Left lung (tissue), 10 donors: ENCODE data around the gene PPP1R26. TPM values are rescaled to one million over a fixed set of nuclear protein-coding genes. Genes with fewer than 3 reads are reported as not detected.
"Not testable (repeated sequence)": the region's sequence is repeated elsewhere in the genome, so short reads cannot be mapped to it uniquely, and the experiment has no call there.

Source experiments
- ATAC-seq: fragments of 200-7000 bp; cut with Tn5 transposase; one replicate; pipeline ENCODE4 v1.9.1; 2020; ENCODE audit warnings: moderate library complexity
- DNase-seq, 4 donors: peaks; one replicate each; pipeline ENCODE4 v3.0.0-alpha.2; 2013 to 2020
- H3K27ac ChIP-seq, 2 donors: fragments of 200-600 bp; sonication (generic) in 1 of 2; one replicate each; pipeline versions ENCODE4 v1.5.0 to v1.8.0; 2020 to 2021
- H3K27me3 ChIP-seq, 2 donors: fragments of 200-600 bp; sonication (generic) in 1 of 2; one replicate each; pipeline versions ENCODE4 v1.5.0 to v1.8.0; 2020 to 2021
- H3K36me3 ChIP-seq, 2 donors: fragments of 200-600 bp; sonication (generic) in 1 of 2; one replicate each; pipeline versions ENCODE4 v1.5.0 to v1.8.0; 2020 to 2021
- H3K4me1 ChIP-seq, 2 donors: fragments of 200-600 bp; one replicate each; pipeline ENCODE4 v1.8.0; 2021
- H3K4me3 ChIP-seq, 2 donors: fragments of 200-600 bp; sonication (generic) in 1 of 2; one replicate each; pipeline versions ENCODE4 v1.5.0 to v1.8.0; 2020 to 2021; ENCODE audit warnings: mild to moderate bottlenecking in 1 of 2
- H3K9me3 ChIP-seq, 2 donors: fragments of 200-600 bp; sonication (generic) in 1 of 2; one replicate each; pipeline versions ENCODE4 v1.5.0 to v1.8.0; 2020 to 2021
- intact Hi-C, 2 donors: fragments of 100-400 bp; cut with DNase I; formaldehyde crosslinking; loops; one replicate each; pipeline versions ENCODE4 v1.11.2 to v1.14.2; 2022
- polyA plus RNA-seq, 6 donors: library from polyadenylated mRNA; unstranded; fragments of 120-200 nt; gene quantifications; one replicate each; pipeline ENCODE4 v1.2.1, GENCODE V29; 2013; ENCODE audit not compliant: insufficient read length in 6 of 6
- total RNA-seq, 2 donors: library from RNA; stranded (reverse); fragmentation: NEBNext Ultra II Directional; extraction: Animal tissue kit (Norgen Biotek cat#: 25700); gene quantifications; one replicate each; pipeline ENCODE4 v1.2.1, GENCODE V29; 2021
- TF ChIP-seq, protein P1 (sequence below), 2 donors: fragments of 200-600 bp; sonication (generic) in 1 of 2; IDR thresholded peaks; one replicate each; pipeline versions ENCODE4 v1.5.0 to v1.8.0; 2021; ENCODE audit warnings: antibody characterized with exemption in 2 of 2
- donor health status: DM: no; HTN: yes; CAD: no.
- donor health status: DM: no; HTN: no; CAD: no.

The PPP1R26 gene
- total and polyA plus RNA-seq, 8 donors: 18.1 to 37.7 (median 31.1) TPM

DNA sequence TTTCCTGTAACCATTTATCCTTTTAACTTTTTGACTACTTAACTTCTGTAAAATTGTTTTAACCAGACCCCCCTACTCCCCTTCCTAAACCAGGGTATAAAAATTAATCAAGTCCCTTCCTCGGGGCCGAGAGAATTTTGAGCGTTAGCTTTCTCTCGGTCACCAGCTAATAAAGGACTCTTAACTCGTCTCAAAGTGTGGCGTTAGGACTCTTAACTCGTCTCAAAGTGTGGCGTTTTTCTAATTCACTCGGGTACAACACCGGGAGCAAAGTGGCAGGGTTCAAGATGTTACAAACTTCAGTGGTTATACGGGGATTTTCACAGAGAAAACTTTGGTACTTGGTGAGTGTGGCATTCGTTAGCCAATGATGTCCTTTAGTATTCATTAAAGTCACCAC lies 39.7 kb upstream of the PPP1R26 start:
- no peaks in the 10 kb centered on the region for H3K4me1 ChIP-seq
- H3K9me3 ChIP-seq: peaks cover 0 to 12% of the 10 kb centered on the region in 2 donors
- intact Hi-C loops: no loop called here
- no peak overlapping the region for H3K4me3 ChIP-seq
- peaks cover 0 to 14% of the 10 kb centered on the region in 2 donors for H3K27me3 ChIP-seq
- ATAC-seq (peak; percentile 78), DNase-seq (no peak)
- no peak overlapping the region for H3K27ac ChIP-seq
- H3K36me3 ChIP-seq: no peaks in the 10 kb centered on the region
- TF ChIP-seq, protein P1, sequence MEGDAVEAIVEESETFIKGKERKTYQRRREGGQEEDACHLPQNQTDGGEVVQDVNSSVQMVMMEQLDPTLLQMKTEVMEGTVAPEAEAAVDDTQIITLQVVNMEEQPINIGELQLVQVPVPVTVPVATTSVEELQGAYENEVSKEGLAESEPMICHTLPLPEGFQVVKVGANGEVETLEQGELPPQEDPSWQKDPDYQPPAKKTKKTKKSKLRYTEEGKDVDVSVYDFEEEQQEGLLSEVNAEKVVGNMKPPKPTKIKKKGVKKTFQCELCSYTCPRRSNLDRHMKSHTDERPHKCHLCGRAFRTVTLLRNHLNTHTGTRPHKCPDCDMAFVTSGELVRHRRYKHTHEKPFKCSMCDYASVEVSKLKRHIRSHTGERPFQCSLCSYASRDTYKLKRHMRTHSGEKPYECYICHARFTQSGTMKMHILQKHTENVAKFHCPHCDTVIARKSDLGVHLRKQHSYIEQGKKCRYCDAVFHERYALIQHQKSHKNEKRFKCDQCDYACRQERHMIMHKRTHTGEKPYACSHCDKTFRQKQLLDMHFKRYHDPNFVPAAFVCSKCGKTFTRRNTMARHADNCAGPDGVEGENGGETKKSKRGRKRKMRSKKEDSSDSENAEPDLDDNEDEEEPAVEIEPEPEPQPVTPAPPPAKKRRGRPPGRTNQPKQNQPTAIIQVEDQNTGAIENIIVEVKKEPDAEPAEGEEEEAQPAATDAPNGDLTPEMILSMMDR (IDR thresholded peaks at IDR 0.05): no peak

DNA sequence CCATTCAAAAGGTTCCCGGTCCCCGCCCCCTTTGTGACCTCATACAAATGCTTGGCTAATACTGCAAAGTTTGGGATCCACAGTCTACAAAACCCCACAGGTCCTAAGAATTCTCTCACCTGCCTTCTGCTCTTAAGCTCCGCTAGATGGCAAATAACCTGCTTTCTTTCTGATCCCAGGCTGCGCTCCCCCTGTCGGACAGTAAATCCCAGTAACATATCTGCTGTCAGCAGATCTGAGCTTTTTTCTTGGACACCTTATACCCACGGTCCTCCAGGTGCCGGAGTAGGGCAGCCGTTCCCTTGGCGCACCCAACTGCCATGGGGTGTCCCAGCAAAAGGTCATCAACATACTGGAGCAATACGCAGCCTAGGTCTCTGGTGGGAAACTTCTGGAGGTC lies 39.0 kb upstream of the PPP1R26 start:
- H3K4me3 ChIP-seq: no peak overlapping the region
- H3K36me3 ChIP-seq: no peaks in the 10 kb centered on the region
- H3K27me3 ChIP-seq: peaks cover 0 to 18% of the 10 kb centered on the region in 2 donors
- no peaks in the 10 kb centered on the region for H3K4me1 ChIP-seq
- H3K27ac ChIP-seq: peak overlapping the region in 1 of 2 donors; percentile 4
- ATAC-seq (peak; percentile 9), DNase-seq (no peak)
- TF ChIP-seq, protein P1 (IDR thresholded peaks at IDR 0.05): no peak
- peaks cover 0 to 12% of the 10 kb centered on the region in 2 donors for H3K9me3 ChIP-seq
- intact Hi-C loops: no loop called here

DNA sequence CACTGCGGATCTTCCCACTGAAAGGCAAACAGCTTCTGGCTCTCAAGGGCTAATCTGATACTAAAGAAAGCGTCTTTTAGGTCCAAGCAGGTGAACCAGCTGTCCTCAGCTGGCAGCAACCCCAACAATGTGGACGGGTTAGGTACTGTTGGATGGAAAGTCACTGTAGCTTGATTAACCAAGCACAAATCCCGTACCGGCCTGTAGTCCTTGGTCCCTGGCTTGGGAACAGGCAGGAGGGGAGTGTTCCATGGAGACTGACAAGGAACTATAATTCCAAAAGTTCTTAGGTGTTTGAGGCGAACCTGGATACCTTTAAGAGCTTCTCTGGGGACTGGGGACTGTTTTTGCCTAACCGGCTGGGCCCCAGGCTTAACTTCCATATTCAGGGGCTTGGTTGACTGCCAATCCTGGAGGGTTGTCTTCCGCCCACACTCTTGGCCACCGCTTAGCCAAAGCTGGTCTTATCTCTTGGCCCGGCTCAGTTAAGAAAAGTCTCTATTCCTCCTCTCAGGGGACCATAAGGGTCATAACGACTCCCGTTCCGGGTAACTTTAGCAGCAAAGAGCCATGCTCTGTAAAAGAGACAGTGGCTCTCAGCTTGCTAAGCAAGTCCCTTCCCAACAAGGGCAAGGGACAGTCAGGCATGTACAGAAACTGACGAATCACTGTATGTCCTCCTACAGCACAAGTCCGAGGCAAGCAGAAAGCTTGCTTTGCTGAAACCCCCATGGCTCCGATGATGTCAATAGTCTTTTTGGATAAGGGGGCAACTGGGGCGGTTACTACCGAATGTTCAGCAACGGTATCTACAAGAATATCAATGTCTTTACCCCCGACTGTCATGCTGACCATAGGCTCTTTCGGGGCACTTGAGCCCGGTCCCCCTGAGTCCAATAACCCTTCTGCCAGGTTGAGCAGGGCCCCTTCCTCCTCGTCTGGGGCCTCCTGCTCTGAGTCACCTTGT lies 38.2 kb upstream of the PPP1R26 start:
- H3K27ac ChIP-seq: peak overlapping the region in 1 of 2 donors; percentile 4

GRCh38 chr9:135442075-135442474 lies 37.5 kb upstream of the PPP1R26 start:
- intact Hi-C loops: no loop called here
- Histone ChIP-seq H3K27me3 (peaks cover 0 to 18% of the 10 kb centered on the region in 2 donors), H3K9me3 (peaks cover 0 to 4% of the 10 kb centered on the region in 2 donors), H3K36me3 (no peaks in the 10 kb centered on the region), H3K4me3 (peak overlapping the region in 1 of 2 donors; percentile 9), H3K27ac (no peak overlapping the region), H3K4me1 (no peaks in the 10 kb centered on the region)
- DNase-seq: no peak
- TF ChIP-seq, protein P1 (IDR thresholded peaks at IDR 0.05): no peak
- no peak for ATAC-seq

More for the DNA sequence above, 38.2 kb upstream of the PPP1R26 start:
- H3K36me3 ChIP-seq, H3K4me1 ChIP-seq, H3K9me3 ChIP-seq, intact Hi-C loops, ATAC-seq: not testable (repeated sequence)
- Histone ChIP-seq H3K4me3 (peak overlapping the region in 1 of 2 donors; percentile 9), H3K27me3 (peaks cover 0 to 18% of the 10 kb centered on the region in 2 donors)
- peak in 3 of 4 donors; percentile 62 to 88 (median 72) for DNase-seq

DNA sequence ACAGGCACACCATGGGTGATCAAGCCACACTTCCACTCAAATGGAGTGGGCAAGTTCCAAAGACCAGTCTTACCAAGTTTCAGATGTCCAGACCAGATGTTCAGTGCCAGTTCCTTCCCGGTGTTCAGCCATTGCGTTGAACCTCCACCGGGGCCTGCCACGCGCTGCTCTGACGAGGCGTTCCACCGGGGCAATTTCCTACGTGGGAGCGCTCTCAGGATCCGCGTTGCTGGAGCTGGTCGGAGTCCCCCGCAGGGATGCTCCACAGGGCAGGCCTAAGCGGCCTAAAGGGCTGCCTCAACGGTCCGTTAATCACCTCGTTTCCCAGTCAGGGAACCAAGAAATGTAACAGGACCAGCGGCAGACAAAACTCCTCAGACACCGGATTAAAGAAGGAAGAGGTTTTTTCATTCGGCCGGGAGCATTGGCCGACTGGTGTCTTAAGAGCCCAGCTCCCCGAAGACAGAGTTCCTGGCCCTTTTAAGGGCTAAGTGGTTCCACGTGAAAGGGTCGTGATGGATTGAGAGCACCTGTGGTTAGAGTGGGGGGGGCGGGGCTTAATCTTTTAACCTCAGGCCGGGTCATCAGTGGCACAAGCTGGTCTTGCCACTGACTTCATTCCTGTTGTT lies 35.7 kb upstream of the PPP1R26 start:
- DNase-seq: peak in 1 of 4 donors; percentile 43

More for the DNA sequence above, 35.7 kb upstream of the PPP1R26 start:
- H3K4me3 ChIP-seq: peak overlapping the region; percentile 13 to 24
- H3K4me1 ChIP-seq: no peaks in the 10 kb centered on the region
- H3K36me3 ChIP-seq: no peaks in the 10 kb centered on the region
- peak; percentile 81 for ATAC-seq
- peak overlapping the region in 1 of 2 donors; percentile 37 for H3K27ac ChIP-seq
- no peaks in the 10 kb centered on the region for H3K9me3 ChIP-seq
- peaks cover 0 to 18% of the 10 kb centered on the region in 2 donors for H3K27me3 ChIP-seq
- intact Hi-C loops: no loop called here
- TF ChIP-seq, protein P1 (IDR thresholded peaks at IDR 0.05): no peak
